Adrenal gland (tissue), 5 donors: ENCODE measurements around the gene SLC2A13.

Experiments used
- POLR2A ChIP-seq, 2 donors: fragments of 450-650 bp; IDR thresholded peaks; one replicate each; pipeline ENCODE4 v1.6.1; 2017; ENCODE audit warnings: antibody characterized with exemption in 2 of 2, mild to moderate bottlenecking in 2 of 2, moderate library complexity in 1 of 2
- TF ChIP-seq, protein P1 (sequence below), 6 experiments: fragments of 450-650 bp in 4 of 6; fragments of 200-600 bp in 2 of 6; sonication (generic) in 1 of 6; IDR thresholded peaks; 1 replicate in 5 of 6; 2 replicates in 1 of 6; pipeline versions ENCODE4 v1.5.1 to v1.8.0; 2016 to 2021; ENCODE audit warnings: antibody characterized with exemption in 6 of 6, mild to moderate bottlenecking in 2 of 6, moderate library complexity in 1 of 6
- donor health status: DM: no; HTN: no; CAD: no.

DNA sequence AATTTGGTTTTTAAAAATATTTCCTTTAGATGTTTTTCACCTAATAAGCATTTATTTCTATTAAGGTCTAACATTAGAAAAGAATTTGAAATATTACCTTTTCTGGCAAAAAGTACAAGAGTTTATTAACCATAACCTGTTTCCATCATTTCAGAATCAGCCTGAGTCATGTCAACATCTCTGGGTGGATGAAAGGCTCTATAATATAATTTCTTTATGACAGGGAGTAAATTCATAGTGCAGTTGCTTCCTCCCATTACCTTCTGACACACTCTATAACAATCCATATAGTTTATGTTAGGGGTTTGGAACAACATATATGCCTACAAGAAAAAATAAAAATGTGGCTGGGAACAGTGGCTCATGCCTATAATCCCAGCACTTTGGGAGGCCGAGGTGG, 134.5 kb downstream of the SLC2A13 start:
- TF ChIP-seq, protein P1, sequence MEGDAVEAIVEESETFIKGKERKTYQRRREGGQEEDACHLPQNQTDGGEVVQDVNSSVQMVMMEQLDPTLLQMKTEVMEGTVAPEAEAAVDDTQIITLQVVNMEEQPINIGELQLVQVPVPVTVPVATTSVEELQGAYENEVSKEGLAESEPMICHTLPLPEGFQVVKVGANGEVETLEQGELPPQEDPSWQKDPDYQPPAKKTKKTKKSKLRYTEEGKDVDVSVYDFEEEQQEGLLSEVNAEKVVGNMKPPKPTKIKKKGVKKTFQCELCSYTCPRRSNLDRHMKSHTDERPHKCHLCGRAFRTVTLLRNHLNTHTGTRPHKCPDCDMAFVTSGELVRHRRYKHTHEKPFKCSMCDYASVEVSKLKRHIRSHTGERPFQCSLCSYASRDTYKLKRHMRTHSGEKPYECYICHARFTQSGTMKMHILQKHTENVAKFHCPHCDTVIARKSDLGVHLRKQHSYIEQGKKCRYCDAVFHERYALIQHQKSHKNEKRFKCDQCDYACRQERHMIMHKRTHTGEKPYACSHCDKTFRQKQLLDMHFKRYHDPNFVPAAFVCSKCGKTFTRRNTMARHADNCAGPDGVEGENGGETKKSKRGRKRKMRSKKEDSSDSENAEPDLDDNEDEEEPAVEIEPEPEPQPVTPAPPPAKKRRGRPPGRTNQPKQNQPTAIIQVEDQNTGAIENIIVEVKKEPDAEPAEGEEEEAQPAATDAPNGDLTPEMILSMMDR (IDR thresholded peaks at IDR 0.05), result no peak
- TF ChIP-seq POLR2A (IDR thresholded peaks at IDR 0.05), result no peak
